Measurements from ENCODE around the gene PRRT4. TPM values are rescaled to one million over a fixed set of nuclear protein-coding genes. Genes with fewer than 3 reads are reported as not detected.

Gene PRRT4
- polyA plus RNA-seq, 1 donor = 0.73 TPM

GRCh38 chr7:128387216-128388144 is 26.0 kb upstream of the PRRT4 start:
- no peak overlapping the region for H3K27ac ChIP-seq (ENCODE audit: low read length)
- no peaks in the 10 kb centered on the region for H3K4me1 ChIP-seq (ENCODE audit: control insufficient read depth, insufficient read depth, low read length)
- no peaks in the 10 kb centered on the region for H3K36me3 ChIP-seq (ENCODE audit: control insufficient read depth, insufficient read depth, low read length)
- DNase-seq = peak; percentile 41 to 47
- no peak overlapping the region for H3K4me3 ChIP-seq (ENCODE audit: low read length)
- no peaks in the 10 kb centered on the region for H3K9me3 ChIP-seq (ENCODE audit: control insufficient read depth, low read depth, low read length)
- H3K27me3 ChIP-seq (ENCODE audit: control insufficient read depth, insufficient read depth, low read length) = peaks cover 17% of the 10 kb centered on the region
- WGBS (ENCODE audit: insufficient coverage, low lambda C conversion rate) = no CpG with 5 or more reads among the region's 24 CpGs

DNA sequence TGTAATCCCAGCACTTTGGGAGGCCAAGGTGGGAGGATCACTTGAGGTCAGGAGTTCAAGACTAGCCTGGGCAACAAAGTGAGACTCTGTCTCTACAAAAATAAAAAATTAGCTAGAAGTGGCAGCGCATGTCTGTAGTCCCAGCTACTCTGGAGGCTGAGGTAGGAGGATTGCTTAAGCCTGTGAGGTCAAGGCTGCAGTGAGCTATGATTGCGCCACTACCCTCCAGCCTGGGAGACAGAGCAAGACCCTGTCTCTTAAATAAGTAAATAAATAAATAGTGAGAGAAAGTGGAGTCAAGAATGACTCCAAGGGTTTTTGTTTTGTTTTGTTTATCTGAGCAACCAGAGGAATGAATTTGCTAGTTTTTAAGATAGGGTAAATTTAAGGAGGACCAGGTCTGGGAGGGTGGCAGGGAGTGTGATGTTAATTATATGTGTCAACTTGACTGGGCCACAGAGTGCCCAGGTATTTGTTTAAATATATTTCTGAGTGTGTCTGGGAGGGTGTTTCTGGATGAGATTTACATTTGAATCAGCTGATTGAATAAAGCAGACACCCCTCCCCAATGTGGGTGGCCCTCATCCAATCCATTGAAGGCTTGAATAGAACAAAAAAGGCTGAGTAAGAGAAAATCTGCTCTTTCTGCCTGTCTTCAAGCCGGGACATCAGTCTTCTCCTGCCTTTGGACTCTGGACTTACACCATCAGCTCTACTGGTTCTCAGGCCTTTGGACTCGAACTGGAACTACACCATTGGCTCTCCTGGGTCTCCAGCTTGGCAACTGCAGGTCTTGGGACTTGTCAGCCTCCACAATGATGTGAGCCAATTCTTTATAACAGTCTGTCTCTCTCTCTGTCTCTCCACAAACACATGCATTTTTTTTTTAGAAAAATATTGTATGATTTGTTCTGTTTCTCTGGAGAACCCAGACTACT is 24.8 kb upstream of the PRRT4 start:
- no CpG with 5 or more reads among the region's 4 CpGs for WGBS (ENCODE audit: insufficient coverage, low lambda C conversion rate)

DNA sequence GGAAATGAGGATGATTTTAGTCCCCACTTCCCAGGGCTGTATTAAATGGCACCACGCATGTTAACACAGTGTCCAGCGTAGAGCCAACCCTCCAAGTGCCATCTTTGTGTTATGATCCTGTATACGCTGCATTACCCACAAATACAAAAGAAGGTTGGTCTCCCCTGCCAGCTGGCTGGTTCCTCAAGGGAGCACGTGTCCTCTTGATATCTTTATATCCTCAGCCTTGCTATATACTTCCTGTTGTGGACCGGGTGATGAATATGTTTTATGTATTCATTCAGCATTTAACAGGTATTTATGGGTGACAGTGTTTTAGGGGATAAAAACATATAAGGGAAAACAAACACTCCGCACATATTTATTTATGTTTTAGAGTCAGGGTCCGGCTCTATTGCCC is 23.2 kb upstream of the PRRT4 start:
- DNase-seq = no peak
- Histone ChIP-seq H3K4me3 (ENCODE audit: low read length) (no peak overlapping the region), H3K4me1 (ENCODE audit: control insufficient read depth, insufficient read depth, low read length) (no peaks in the 10 kb centered on the region), H3K27ac (ENCODE audit: low read length) (no peak overlapping the region), H3K36me3 (ENCODE audit: control insufficient read depth, insufficient read depth, low read length) (no peaks in the 10 kb centered on the region), H3K9me3 (ENCODE audit: control insufficient read depth, low read depth, low read length) (no peaks in the 10 kb centered on the region), H3K27me3 (ENCODE audit: control insufficient read depth, insufficient read depth, low read length) (peaks cover 17% of the 10 kb centered on the region)
- no CpG with 5 or more reads among the region's 7 CpGs for WGBS (ENCODE audit: insufficient coverage, low lambda C conversion rate)

More for the DNA sequence above, 24.8 kb upstream of the PRRT4 start:
- Histone ChIP-seq H3K36me3 (ENCODE audit: control insufficient read depth, insufficient read depth, low read length) (no peaks in the 10 kb centered on the region), H3K9me3 (ENCODE audit: control insufficient read depth, low read depth, low read length) (no peaks in the 10 kb centered on the region), H3K4me3 (ENCODE audit: low read length) (no peak overlapping the region), H3K27ac (ENCODE audit: low read length) (no peak overlapping the region), H3K27me3 (ENCODE audit: control insufficient read depth, insufficient read depth, low read length) (peaks cover 17% of the 10 kb centered on the region), H3K4me1 (ENCODE audit: control insufficient read depth, insufficient read depth, low read length) (no peaks in the 10 kb centered on the region)
- no peak for DNase-seq

- H3K27ac ChIP-seq (ENCODE audit: low read length) = no peak overlapping the region
- peaks cover 13% of the 10 kb centered on the region for H3K27me3 ChIP-seq (ENCODE audit: control insufficient read depth, insufficient read depth, low read length)
- H3K36me3 ChIP-seq (ENCODE audit: control insufficient read depth, insufficient read depth, low read length) = no peaks in the 10 kb centered on the region
- no CpG with 5 or more reads among the region's 3 CpGs for WGBS (ENCODE audit: insufficient coverage, low lambda C conversion rate)
- no peaks in the 10 kb centered on the region for H3K9me3 ChIP-seq (ENCODE audit: control insufficient read depth, low read depth, low read length)
- H3K4me1 ChIP-seq (ENCODE audit: control insufficient read depth, insufficient read depth, low read length) = no peaks in the 10 kb centered on the region
- H3K4me3 ChIP-seq (ENCODE audit: low read length) = no peak overlapping the region
- DNase-seq = no peak
Observed at GRCh38 chr7:128383776-128384175, 22.3 kb upstream of the PRRT4 start.

DNA sequence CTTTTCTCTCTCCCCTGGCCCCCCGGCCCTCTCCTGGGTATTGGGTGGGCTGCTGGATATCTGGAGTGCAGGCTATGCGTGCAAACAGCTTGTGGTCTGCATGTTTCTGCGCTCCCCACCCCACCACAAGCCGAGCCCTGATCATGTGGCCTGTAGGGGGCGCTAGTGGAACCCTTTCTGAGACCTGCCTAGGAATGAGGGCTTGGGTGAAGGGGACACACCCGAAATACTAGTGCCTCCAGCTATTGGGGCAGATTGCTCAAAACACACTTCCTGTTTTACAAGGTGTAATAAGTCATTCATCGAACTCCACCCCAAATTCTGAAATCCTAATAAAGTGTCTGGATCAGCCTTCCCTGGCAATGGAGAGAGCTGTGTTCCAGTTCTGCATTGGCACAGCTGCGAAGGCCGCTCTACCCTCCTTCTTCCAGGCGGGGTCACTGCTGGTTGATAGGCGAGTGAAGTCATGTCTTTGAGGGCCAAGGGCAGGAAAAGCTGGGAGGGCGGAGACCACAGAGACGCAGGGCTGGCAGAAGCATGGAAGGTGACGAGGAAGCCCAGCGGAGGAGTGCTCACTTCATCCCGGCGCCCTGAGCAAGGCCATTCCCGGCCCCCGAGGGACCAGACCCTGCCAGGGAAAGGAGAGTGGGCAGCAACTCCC is 19.8 kb upstream of the PRRT4 start:
- no peaks in the 10 kb centered on the region for H3K27me3 ChIP-seq (ENCODE audit: control insufficient read depth, insufficient read depth, low read length)
- H3K36me3 ChIP-seq (ENCODE audit: control insufficient read depth, insufficient read depth, low read length) = no peaks in the 10 kb centered on the region
- WGBS (ENCODE audit: insufficient coverage, low lambda C conversion rate) = no CpG with 5 or more reads among the region's 19 CpGs
- no peaks in the 10 kb centered on the region for H3K9me3 ChIP-seq (ENCODE audit: control insufficient read depth, low read depth, low read length)
- H3K4me3 ChIP-seq (ENCODE audit: low read length) = no peak overlapping the region
- no peak overlapping the region for H3K27ac ChIP-seq (ENCODE audit: low read length)
- no peak for DNase-seq
- H3K4me1 ChIP-seq (ENCODE audit: control insufficient read depth, insufficient read depth, low read length) = no peaks in the 10 kb centered on the region

- Histone ChIP-seq H3K36me3 (ENCODE audit: control insufficient read depth, insufficient read depth, low read length) (no peaks in the 10 kb centered on the region), H3K4me3 (ENCODE audit: low read length) (no peak overlapping the region), H3K27me3 (ENCODE audit: control insufficient read depth, insufficient read depth, low read length) (no peaks in the 10 kb centered on the region), H3K9me3 (ENCODE audit: control insufficient read depth, low read depth, low read length) (no peaks in the 10 kb centered on the region), H3K4me1 (ENCODE audit: control insufficient read depth, insufficient read depth, low read length) (no peaks in the 10 kb centered on the region), H3K27ac (ENCODE audit: low read length) (no peak overlapping the region)
- DNase-seq = no peak
- WGBS (ENCODE audit: insufficient coverage, low lambda C conversion rate) = no CpG with 5 or more reads among the region's 3 CpGs
Observed at GRCh38 chr7:128380483-128381106, 19.1 kb upstream of the PRRT4 start.

DNA sequence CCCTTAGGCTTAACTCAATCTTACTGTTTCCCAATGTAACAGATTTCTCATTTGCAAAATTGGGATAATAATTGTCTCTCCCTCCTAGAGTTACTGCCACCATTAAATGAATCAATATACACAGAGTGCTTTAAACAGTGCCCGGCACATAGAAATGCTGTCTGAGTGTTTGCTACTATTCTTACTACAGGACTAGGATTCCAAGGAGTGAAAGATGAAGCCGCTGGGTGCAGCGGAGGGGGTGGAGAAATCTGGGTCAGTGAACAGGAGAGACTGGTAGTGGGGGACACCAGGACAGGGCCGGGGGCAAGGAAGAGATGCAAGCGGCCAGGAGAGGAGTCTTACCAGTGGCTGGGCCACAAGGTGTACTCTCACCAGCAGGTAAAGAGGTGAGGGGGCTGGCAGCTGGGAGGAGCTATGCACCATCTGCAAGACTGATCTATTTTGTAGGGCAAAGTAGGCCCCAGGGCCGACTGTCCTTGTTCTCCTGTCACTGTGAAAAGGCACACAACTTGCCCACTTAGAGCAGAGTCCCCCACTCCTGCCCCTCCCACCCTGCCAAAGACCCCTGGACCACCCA is 18.5 kb upstream of the PRRT4 start:
- Histone ChIP-seq H3K36me3 (ENCODE audit: control insufficient read depth, insufficient read depth, low read length) (no peaks in the 10 kb centered on the region), H3K9me3 (ENCODE audit: control insufficient read depth, low read depth, low read length) (no peaks in the 10 kb centered on the region), H3K4me3 (ENCODE audit: low read length) (no peak overlapping the region), H3K4me1 (ENCODE audit: control insufficient read depth, insufficient read depth, low read length) (no peaks in the 10 kb centered on the region), H3K27me3 (ENCODE audit: control insufficient read depth, insufficient read depth, low read length) (no peaks in the 10 kb centered on the region), H3K27ac (ENCODE audit: low read length) (no peak overlapping the region)
- no peak for DNase-seq
- WGBS (ENCODE audit: insufficient coverage, low lambda C conversion rate) = 58% methylated on average over 2 of the region's 6 CpGs

GRCh38 chr7:128378637-128379036 is 17.1 kb upstream of the PRRT4 start:
- Histone ChIP-seq H3K27me3 (ENCODE audit: control insufficient read depth, insufficient read depth, low read length) (no peaks in the 10 kb centered on the region), H3K4me3 (ENCODE audit: low read length) (no peak overlapping the region), H3K36me3 (ENCODE audit: control insufficient read depth, insufficient read depth, low read length) (no peaks in the 10 kb centered on the region), H3K9me3 (ENCODE audit: control insufficient read depth, low read depth, low read length) (no peaks in the 10 kb centered on the region), H3K27ac (ENCODE audit: low read length) (no peak overlapping the region), H3K4me1 (ENCODE audit: control insufficient read depth, insufficient read depth, low read length) (no peaks in the 10 kb centered on the region)
- no peak for DNase-seq
- WGBS (ENCODE audit: insufficient coverage, low lambda C conversion rate) = 43% methylated on average over 1 of the region's 2 CpGs

DNA sequence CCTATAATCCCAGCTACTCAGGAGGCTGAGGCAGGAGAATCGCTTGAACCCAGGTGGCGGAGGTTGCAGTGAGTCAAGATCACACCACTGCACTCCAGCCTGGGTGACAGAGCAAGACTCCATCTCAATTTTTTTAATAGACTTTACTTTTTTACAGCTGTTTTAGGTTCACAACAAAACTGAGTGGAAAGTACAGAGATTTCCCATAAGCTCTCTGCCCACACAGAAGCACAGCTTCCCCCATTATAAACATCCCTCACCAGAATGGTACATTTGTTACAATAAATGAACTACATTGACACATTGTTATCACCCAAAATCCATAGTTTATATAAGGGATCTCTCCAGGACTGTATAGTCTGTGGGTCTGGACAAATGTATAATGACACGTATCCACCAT is 14.6 kb upstream of the PRRT4 start:
- Histone ChIP-seq H3K27ac (ENCODE audit: low read length) (no peak overlapping the region), H3K36me3 (ENCODE audit: control insufficient read depth, insufficient read depth, low read length) (no peaks in the 10 kb centered on the region), H3K27me3 (ENCODE audit: control insufficient read depth, insufficient read depth, low read length) (no peaks in the 10 kb centered on the region), H3K4me3 (ENCODE audit: low read length) (no peak overlapping the region), H3K4me1 (ENCODE audit: control insufficient read depth, insufficient read depth, low read length) (no peaks in the 10 kb centered on the region), H3K9me3 (ENCODE audit: control insufficient read depth, low read depth, low read length) (no peaks in the 10 kb centered on the region)
- DNase-seq = no peak
- 100% methylated on average over 1 of the region's 3 CpGs for WGBS (ENCODE audit: insufficient coverage, low lambda C conversion rate)
